Heart right ventricle (tissue), 16 donors: ENCODE data around the gene AQP2. TPM values are rescaled to one million over a fixed set of nuclear protein-coding genes. Genes with fewer than 3 reads are reported as not detected.

Experiments used
- ATAC-seq, 8 donors: fragments of 200-7000 bp; cut with Tn5 transposase; one replicate each; pipeline ENCODE4 v1.9.1; 2020; ENCODE audit warnings: mild to moderate bottlenecking in 8 of 8, moderate library complexity in 8 of 8, moderate number of reproducible peaks in 1 of 8
- DNase-seq, 2 donors: peaks; one replicate each; pipeline ENCODE4 v3.0.0-alpha.2; 2020
- H3K27ac ChIP-seq, 10 donors: fragments of 200-600 bp; sonication (generic) in 2 of 10; one replicate each; pipeline versions ENCODE4 v1.5.0 to v1.8.0; 2020 to 2022; ENCODE audit warnings: mild to moderate bottlenecking in 3 of 10
- H3K27me3 ChIP-seq, 7 donors: fragments of 200-600 bp; one replicate each; pipeline ENCODE4 v1.8.0; 2021 to 2022; ENCODE audit warnings: mild to moderate bottlenecking in 2 of 7
- H3K36me3 ChIP-seq, 9 donors: fragments of 200-600 bp; sonication (generic) in 1 of 9; one replicate each; pipeline versions ENCODE4 v1.5.0 to v1.8.0; 2020 to 2022; ENCODE audit warnings: mild to moderate bottlenecking in 2 of 9
- H3K4me1 ChIP-seq, 9 donors: fragments of 200-600 bp; sonication (generic) in 1 of 9; one replicate each; pipeline versions ENCODE4 v1.5.0 to v1.8.0; 2020 to 2022; ENCODE audit warnings: mild to moderate bottlenecking in 4 of 9
- H3K4me3 ChIP-seq, 10 donors: fragments of 200-600 bp; sonication (generic) in 2 of 10; one replicate each; pipeline versions ENCODE4 v1.5.0 to v1.8.0; 2020 to 2022; ENCODE audit warnings: mild to moderate bottlenecking in 7 of 10, moderate library complexity in 2 of 10
- H3K9me3 ChIP-seq, 11 donors: fragments of 200-600 bp in 10 of 11; sonication (generic) in 2 of 11; one replicate each; pipeline versions ENCODE4 v1.5.0 to v1.8.0; 2013 to 2022; ENCODE audit warnings: mild to moderate bottlenecking in 2 of 11, control low read depth in 1 of 11, moderate library complexity in 1 of 11
- CTCF ChIP-seq, 9 donors: fragments of 200-600 bp; sonication (generic) in 2 of 9; IDR thresholded peaks; one replicate each; pipeline versions ENCODE4 v1.5.0 to v1.8.0; 2021 to 2022; ENCODE audit warnings: antibody characterized with exemption in 9 of 9, mild to moderate bottlenecking in 5 of 9, moderate library complexity in 1 of 9
- WGBS, 2 donors: extraction: QIAGEN DNeasy Blood & Tissue Kit; methylation state at CpG; one replicate each; pipeline ENCODE4 v1.1.7; 2013; ENCODE audit warnings: inconsistent platforms in 1 of 2; 5-methylcytosine and 5-hydroxymethylcytosine counted together
- intact Hi-C, 10 donors: fragments of 100-400 bp; cut with DNase I; formaldehyde crosslinking; loops; one replicate each; pipeline versions ENCODE4 v1.11.1 to v1.14.2; 2022
- polyA plus RNA-seq, 2 donors: library from polyadenylated mRNA; stranded (reverse); fragments of 200-250 nt; gene quantifications; one replicate each; pipeline ENCODE4 v1.2.3, GENCODE V29; 2013
- total RNA-seq, 10 donors: library from RNA; stranded (reverse); fragmentation: NEBNext Ultra II Directional in 3 of 10; extraction: Animal tissue kit (Norgen Biotek cat#: 25700) in 3 of 10; gene quantifications; one replicate each; pipeline versions ENCODE4 v1.2.1 to v1.2.4, GENCODE V29; 2021 to 2023
- donor health status: Arrhythmogenic right ventricular cardiomyopathy.
- donor health status: ischemic (EF 13 %, LVEDD 7.1; RV severe dilation, severe dysfunction).
- donor health status: healthy with polysubstance abuse.
- donor health status: DM: no; HTN: yes; CAD: no.
- donor health status: DM: no; HTN: no; CAD: no.
- donor health status: ischemic (EF 25% LVEDD 6.9; RV normal size, moderate dysfunction).
- donor health status: ischemic (EF 25% LVEDD 5.7; RV mildly dilated, moderate dysfunction).
- donor health status: healthy.
- donor health status: DM: yes; HTN: yes; CAD: no.
- donor health status: Ischemic cardiomyopathy.
- donor health status: ischemic (EF 35%, LVEDD 5.7; RV mildly dilated, moderate dysfunction).
- donor health status: nonischemic (EF 11% LVEDD 7.7; RV severe dilation, severe dysfunction).
- donor health status: DM: yes; HTN: yes; CAD: no.
- donor health status: PGD.
- donor health status: ischemic (EF 29% LVEDD 5.4; RV normal size, mild dysfunction).
- donor health status: nonischemic (EF 23%, LVEDD 6.1; RV moderate dilation, normal function).

Gene AQP2
- total and polyA plus RNA-seq, 12 donors = 0.04 TPM; not detected in 11

GRCh38 chr12:50006280-50006679 lies 55.7 kb downstream of the AQP2 start:
- H3K27ac ChIP-seq = no peak overlapping the region

GRCh38 chr12:50006754-50007442 lies 56.4 kb downstream of the AQP2 start:
- no peaks in the 10 kb centered on the region for H3K9me3 ChIP-seq
- peaks cover 0 to 51% (median 0%) of the 10 kb centered on the region in 9 donors for H3K36me3 ChIP-seq
- no peaks in the 10 kb centered on the region for H3K27me3 ChIP-seq
- ATAC-seq = no peak
- no peak overlapping the region for H3K27ac ChIP-seq
- H3K4me1 ChIP-seq = peaks cover 0 to 18% (median 0%) of the 10 kb centered on the region in 9 donors
- 93 to 100% methylated on average over 1 of the region's 1 CpG for WGBS, 2 donors
- H3K4me3 ChIP-seq = no peak overlapping the region
- DNase-seq = no peak
- intact Hi-C loops = no loop called here
- TF ChIP-seq CTCF (IDR thresholded peaks at IDR 0.05) = no peak

More at GRCh38 chr12:50006280-50006679, 55.7 kb downstream of the AQP2 start:
- Histone ChIP-seq H3K36me3 (peaks cover 0 to 57% (median 0%) of the 10 kb centered on the region in 9 donors), H3K9me3 (no peaks in the 10 kb centered on the region), H3K27me3 (no peaks in the 10 kb centered on the region), H3K4me3 (no peak overlapping the region), H3K4me1 (peaks cover 0 to 18% (median 0%) of the 10 kb centered on the region in 9 donors)
- WGBS, 2 donors = 97 to 98% methylated on average over 7 of the region's 7 CpGs
- ATAC-seq (no peak), DNase-seq (no peak)
- TF ChIP-seq CTCF (IDR thresholded peaks at IDR 0.05) = no peak
- intact Hi-C loops = no loop called here

Other genes starting within 250 kb of the AQP2 start
- gene FMNL3, start 243.3 kb upstream of the AQP2 start, total RNA-seq = 10 to 100 TPM; 10.1 to 19.6 (median 12.0) TPM
- gene FMNL3, start 243.3 kb upstream of the AQP2 start, polyA plus RNA-seq = 10 to 100 TPM in 1 of 2 donors, 1 to 10 TPM in 1; 5.7 to 10.9 TPM
- 100 to 1,000 TPM; 174 to 322 (median 202) TPM for gene TMBIM6, start 209.2 kb upstream of the AQP2 start, total RNA-seq
- gene TMBIM6, start 209.2 kb upstream of the AQP2 start, polyA plus RNA-seq = 100 to 1,000 TPM; 110 to 260 TPM
- gene NCKAP5L, start 122.3 kb upstream of the AQP2 start, total RNA-seq = 10 to 100 TPM; 17.3 to 32.1 (median 23.7) TPM
- gene NCKAP5L, start 122.3 kb upstream of the AQP2 start, polyA plus RNA-seq = 10 to 100 TPM; 11.6 to 44.6 TPM
- gene BCDIN3D, start 107.6 kb upstream of the AQP2 start, total RNA-seq = 1 to 10 TPM; 1.1 to 3.9 (median 2.4) TPM
- 1 to 10 TPM; 2.0 TPM for gene BCDIN3D, start 107.6 kb upstream of the AQP2 start, polyA plus RNA-seq
- gene FAIM2, start 46.8 kb upstream of the AQP2 start, total RNA-seq = 10 to 100 TPM in 1 of 10 donors, 1 to 10 TPM in 9; 1.2 to 11.3 (median 3.2) TPM
- gene FAIM2, start 46.8 kb upstream of the AQP2 start, polyA plus RNA-seq = 10 to 100 TPM in 1 of 2 donors, 1 to 10 TPM in 1; 7.8 to 15.0 TPM
- 1 to 10 TPM in 1 of 10 donors, under 1 TPM in 5, not detected in 4; 0.16 to 1.0 (median 0.48) TPM for gene AQP5, start 11.1 kb downstream of the AQP2 start, total RNA-seq
- gene AQP5, start 11.1 kb downstream of the AQP2 start, polyA plus RNA-seq = 1 to 10 TPM; 1.1 to 2.6 TPM
- not detected for gene AQP6, start 22.2 kb downstream of the AQP2 start, total RNA-seq
- gene AQP6, start 22.2 kb downstream of the AQP2 start, polyA plus RNA-seq = under 1 TPM; 0.06 to 0.15 TPM
- gene RACGAP1, start 74.8 kb downstream of the AQP2 start, total RNA-seq = 10 to 100 TPM in 1 of 10 donors, 1 to 10 TPM in 9; 1.8 to 17.8 (median 4.0) TPM
- 1 to 10 TPM; 1.0 to 2.6 TPM for gene RACGAP1, start 74.8 kb downstream of the AQP2 start, polyA plus RNA-seq
- 1 to 10 TPM in 4 of 10 donors, under 1 TPM in 6; 0.17 to 1.6 (median 0.82) TPM for gene ASIC1, start 106.9 kb downstream of the AQP2 start, total RNA-seq
- gene ASIC1, start 106.9 kb downstream of the AQP2 start, polyA plus RNA-seq = under 1 TPM; 0.59 to 0.74 TPM
- gene SMARCD1, start 134.6 kb downstream of the AQP2 start, total RNA-seq = 10 to 100 TPM; 13.3 to 24.0 (median 17.4) TPM
- gene SMARCD1, start 134.6 kb downstream of the AQP2 start, polyA plus RNA-seq = 10 to 100 TPM; 12.0 to 13.0 TPM
- gene GPD1, start 153.3 kb downstream of the AQP2 start, total RNA-seq = 10 to 100 TPM in 7 of 10 donors, 1 to 10 TPM in 3; 5.2 to 67.7 (median 15.5) TPM
- gene GPD1, start 153.3 kb downstream of the AQP2 start, polyA plus RNA-seq = 10 to 100 TPM; 13.2 to 15.8 TPM
- gene COX14, start 161.5 kb downstream of the AQP2 start, total RNA-seq = 100 to 1,000 TPM; 144 to 239 (median 170) TPM
- gene COX14, start 161.5 kb downstream of the AQP2 start, polyA plus RNA-seq = 100 to 1,000 TPM in 1 of 2 donors, 10 to 100 TPM in 1; 93.8 to 167 TPM
- 10 to 100 TPM in 8 of 10 donors, 1 to 10 TPM in 2; 8.3 to 15.6 (median 11.4) TPM for gene CERS5, start 216.6 kb downstream of the AQP2 start, total RNA-seq
- gene CERS5, start 216.6 kb downstream of the AQP2 start, polyA plus RNA-seq = 10 to 100 TPM; 19.2 to 51.7 TPM